Activated CD8-positive, alpha-beta memory T cell treated with anti-CD3 and anti-CD28 coated beads, Interleukin-2, amount 50 U/mL, for 1 hour (primary cell): ENCODE results near the gene CYP26A1.

Experiments
- DNase-seq: peaks from one replicate; pipeline ENCODE4 v3.0.0-alpha.2; 2020; ENCODE audit errors: extremely low read depth

CYP26A1 gene

DNA sequence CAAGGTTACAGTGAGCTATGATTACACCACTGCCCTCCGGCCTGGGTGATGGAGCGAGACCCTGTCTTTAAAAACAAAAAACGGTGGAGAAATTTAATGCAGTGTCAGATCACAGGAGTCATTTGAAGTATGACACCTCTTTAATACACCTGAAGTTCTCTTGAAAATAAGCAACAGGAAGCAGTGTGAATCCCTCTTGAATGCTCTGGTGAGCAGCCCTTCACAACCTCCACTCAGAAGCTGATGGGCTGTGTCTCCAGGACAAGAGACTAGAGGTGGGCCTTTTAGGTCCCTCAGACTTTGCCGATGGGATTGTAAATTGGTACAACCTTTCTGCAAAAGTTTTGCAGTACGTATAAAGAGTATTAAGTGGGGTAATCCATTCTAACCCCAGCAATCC lies 50.1 kb downstream of the CYP26A1 start:
- DNase-seq, result no peak

DNA sequence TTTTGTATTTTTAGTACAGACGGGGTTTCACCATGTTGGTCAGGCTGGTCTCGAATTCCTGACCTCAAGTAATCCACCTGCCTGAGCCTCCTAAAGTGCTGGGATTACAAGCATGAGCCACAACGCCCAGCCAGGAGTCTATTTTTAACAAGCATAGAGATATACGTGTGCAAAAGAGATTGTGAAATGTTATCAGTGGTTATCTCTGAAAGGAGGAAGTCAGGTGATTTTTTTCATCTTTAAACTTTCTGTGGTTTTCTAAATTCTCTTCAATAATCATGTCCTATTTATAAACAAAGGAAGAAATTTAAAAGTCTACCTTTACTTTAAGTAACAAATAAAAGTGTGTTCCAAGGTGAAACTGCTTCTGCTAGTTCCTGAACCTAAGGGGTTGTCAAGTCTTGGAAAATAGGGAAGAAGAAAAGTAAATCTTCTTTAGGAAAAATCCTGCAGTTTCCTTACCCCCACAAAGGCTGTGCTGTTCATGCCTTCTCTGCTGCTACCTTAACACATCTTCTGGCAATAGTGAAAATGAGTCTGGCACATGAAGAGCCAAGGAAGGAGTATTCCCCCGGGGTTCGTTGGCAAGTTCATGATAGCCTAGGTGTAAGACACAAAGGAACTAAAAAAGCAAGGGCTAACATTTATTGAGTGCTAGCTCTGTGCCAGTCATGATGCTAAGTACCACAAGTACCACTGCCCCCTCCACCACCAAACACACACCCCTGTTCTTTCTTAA lies 51.1 kb downstream of the CYP26A1 start:
- DNase-seq, result no peak

DNA sequence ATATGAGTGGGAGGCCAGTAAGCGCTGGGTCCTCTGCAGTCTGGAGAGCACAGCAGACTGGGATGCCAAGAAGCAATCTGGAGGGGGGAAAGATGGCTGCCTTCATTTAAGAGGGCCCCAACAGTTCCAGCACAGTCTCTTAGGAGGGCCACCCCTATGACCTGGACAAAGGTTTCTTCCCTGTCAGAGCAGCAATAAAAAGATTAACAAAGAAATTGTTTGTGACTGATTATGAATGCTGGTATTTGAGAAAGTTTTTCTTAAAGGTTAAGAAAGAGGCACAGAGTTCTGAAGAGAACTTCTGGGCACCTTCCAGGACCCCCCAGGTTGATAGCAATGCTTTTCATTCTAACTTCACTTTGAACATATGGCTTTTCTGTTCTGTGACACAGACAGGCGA lies 52.3 kb downstream of the CYP26A1 start:
- DNase-seq, result no peak

DNA sequence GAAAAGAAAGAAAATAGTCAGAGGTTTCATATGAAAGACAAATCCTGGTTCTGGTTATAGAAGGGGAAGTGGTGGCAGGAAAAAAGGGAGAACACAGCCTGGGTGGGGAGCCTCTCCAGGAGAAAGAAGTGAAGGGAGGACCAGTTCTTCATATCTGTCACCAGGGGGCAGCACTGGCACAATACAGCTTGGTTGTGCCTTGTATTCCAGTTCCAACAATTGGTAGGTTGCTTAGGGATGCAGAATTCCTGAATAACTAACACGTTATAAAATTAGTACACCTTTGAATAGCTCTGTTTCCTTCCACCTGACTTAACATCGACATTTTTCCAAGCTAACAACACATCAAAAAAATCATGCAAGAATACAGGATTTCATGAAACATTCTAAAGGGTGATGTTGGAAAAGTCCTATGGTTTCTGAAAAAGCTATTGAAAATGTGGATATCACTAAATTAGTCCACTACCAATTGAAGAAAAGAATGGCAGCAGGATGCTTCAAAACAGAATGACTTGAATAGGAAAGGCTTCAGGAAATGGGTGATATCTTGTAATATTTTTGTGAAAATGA lies 52.9 kb downstream of the CYP26A1 start:
- DNase-seq, result no peak
